ENCODE data around the gene CHURC1. TPM values are rescaled to one million over a fixed set of nuclear protein-coding genes. Genes with fewer than 3 reads are reported as not detected.

The CHURC1 gene
- total and polyA plus RNA-seq, 2 of the 4 experiments (the other 2 are of a cell fraction), result 38.0 to 69.5 TPM

GRCh38 chr14:64927031-64927430 is 12.8 kb downstream of the CHURC1 start:
- Histone ChIP-seq H3K18ac (ENCODE audit: low read depth, low read length) (no peak overlapping the region), H3K4ac (ENCODE audit: low read depth, low read length) (no peak overlapping the region), H2AK5ac (ENCODE audit: low read depth, low read length) (no peak overlapping the region), H4K8ac (ENCODE audit: low read depth in 2 of 2, low read length in 2 of 2) (no peak overlapping the region), H2BK15ac (ENCODE audit: low read depth, low read length) (no peak overlapping the region), H3K9me3 (ENCODE audit: control insufficient read depth, insufficient read depth, low read length) (no peaks in the 10 kb centered on the region), H4K91ac (ENCODE audit: insufficient read depth, low read depth, low read length) (no peak overlapping the region), H2BK120ac (ENCODE audit: low read depth, low read length) (no peak overlapping the region), H2AK9ac (replicated peaks; ENCODE audit: low read depth, low read length, poor library complexity) (no peak overlapping the region), H3K23ac (ENCODE audit: low read depth, low read length) (no peak overlapping the region), H3K36me3 (ENCODE audit: control insufficient read depth, insufficient read depth, low read length) (peaks cover 18% of the 10 kb centered on the region), H3K56ac (ENCODE audit: extremely low read depth, insufficient read depth, low read length) (no peak overlapping the region), H2BK5ac (ENCODE audit: low read depth, low read length, poor library complexity, severe bottlenecking) (no peak overlapping the region), H4K5ac (ENCODE audit: low read depth, low read length) (no peak overlapping the region), H2BK20ac (ENCODE audit: low read depth, low read length) (no peak overlapping the region), H3K4me2 (ENCODE audit: low read depth, low read length) (no peak overlapping the region), H3K4me1 (ENCODE audit: control insufficient read depth, insufficient read depth, low read length) (no peaks in the 10 kb centered on the region; the same call in 1 of the 2 replicates), H2AFZ (replicated peaks; ENCODE audit: low read length, poor library complexity) (no peak overlapping the region), H3K14ac (replicated peaks; ENCODE audit: low read depth, low read length) (no peak overlapping the region), H3K9ac (ENCODE audit: low read depth, low read length) (no peak overlapping the region), H4K20me1 (ENCODE audit: insufficient read depth, low read length) (no peaks in the 10 kb centered on the region; the same call in none of the 2 replicates), H3K9me1 (ENCODE audit: insufficient read depth, low read length) (no peaks in the 10 kb centered on the region; the same call in 1 of the 2 replicates), H3K79me1 (ENCODE audit: low read depth in 1 of 2, low read length in 2 of 2) (peaks cover 20 to 33% of the 10 kb centered on the region in 2 experiments), H3K27ac (ENCODE audit: insufficient read depth, low read length) (no peak overlapping the region), H3K27me3 (ENCODE audit: control insufficient read depth, insufficient read depth, low read length) (no peaks in the 10 kb centered on the region), H3K4me3 (ENCODE audit: insufficient read depth, low read depth, low read length) (no peak overlapping the region)
- no peak for ATAC-seq (ENCODE audit: low read depth)
- CTCF ChIA-PET, result no interaction called here
- WGBS, 2 experiments (ENCODE audit: extremely low coverage in 2 of 2, insufficient read length in 1 of 2), result no CpG with 5 or more reads among the region's 3 CpGs
- TF ChIP-seq RAD21 (IDR thresholded peaks at IDR 0.05; ENCODE audit: low read length), result no peak
- BruUV-seq (replicated peaks), result no TSS peak
- POLR2A ChIA-PET (ENCODE audit: unreplicated experiment), result no interaction called here
- in situ Hi-C loops (cut with MboI; ENCODE audit: low sequenced_read_pairs) (no loop called here), dilution Hi-C loops (cut with HindIII; ENCODE audit: low sequenced_read_pairs, unreplicated experiment) (no loop called here), intact Hi-C loops (cut with micrococcal nuclease) (no loop called here)
- no peak for DNase-seq
